HG03135 (cell line): ENCODE measurements around the gene MPV17L.
"Not testable (repeated sequence)": the region's sequence is repeated elsewhere in the genome, so short reads cannot be mapped to it uniquely, and the experiment has no call there.

Source experiments
- ATAC-seq: cut with Tn5 transposase; IDR thresholded peaks from one replicate; pipeline ENCODE4 v1.9.1; 2021; ENCODE audit warnings: mild to moderate bottlenecking, moderate library complexity; ENCODE audit not compliant: unreplicated experiment

Gene MPV17L

DNA sequence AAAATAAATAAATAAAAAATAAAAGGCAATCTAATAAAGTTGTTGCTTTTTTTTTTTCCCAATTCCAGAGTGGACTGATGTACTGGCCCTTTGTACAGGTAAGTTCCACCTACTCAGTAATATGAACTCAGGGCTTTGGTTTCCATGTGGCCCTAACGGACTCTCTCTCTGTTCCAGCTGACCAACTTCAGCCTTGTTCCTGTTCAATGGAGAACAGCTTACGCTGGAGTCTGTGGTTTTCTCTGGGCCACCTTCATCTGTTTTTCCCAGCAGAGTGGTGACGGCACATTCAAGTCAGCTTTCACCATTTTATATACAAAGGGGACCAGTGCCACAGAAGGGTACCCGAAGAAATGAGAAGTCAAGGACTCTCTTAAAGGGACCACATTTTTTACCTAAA is 12.2 kb downstream of the MPV17L start:
- ATAC-seq, result not testable (repeated sequence)

DNA sequence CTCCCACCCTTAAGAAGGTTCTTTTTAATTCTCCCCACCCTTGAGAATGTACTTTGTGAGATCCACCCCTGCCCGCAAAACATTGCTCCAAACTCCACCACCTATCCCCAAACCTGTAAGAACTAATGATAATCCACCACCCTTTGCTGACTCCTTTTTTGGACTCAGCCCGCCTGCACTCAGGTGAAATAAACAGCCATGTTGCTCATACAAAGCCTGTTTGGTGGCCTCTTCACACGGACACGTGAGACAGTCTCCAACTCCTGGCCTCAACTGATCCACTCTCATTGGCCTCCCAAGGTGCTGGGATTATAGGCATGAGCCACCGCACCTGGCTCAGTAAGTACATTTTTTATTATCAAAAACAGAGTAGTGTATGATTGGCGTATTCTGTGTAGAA is 13.9 kb downstream of the MPV17L start:
- not testable (repeated sequence) for ATAC-seq

DNA sequence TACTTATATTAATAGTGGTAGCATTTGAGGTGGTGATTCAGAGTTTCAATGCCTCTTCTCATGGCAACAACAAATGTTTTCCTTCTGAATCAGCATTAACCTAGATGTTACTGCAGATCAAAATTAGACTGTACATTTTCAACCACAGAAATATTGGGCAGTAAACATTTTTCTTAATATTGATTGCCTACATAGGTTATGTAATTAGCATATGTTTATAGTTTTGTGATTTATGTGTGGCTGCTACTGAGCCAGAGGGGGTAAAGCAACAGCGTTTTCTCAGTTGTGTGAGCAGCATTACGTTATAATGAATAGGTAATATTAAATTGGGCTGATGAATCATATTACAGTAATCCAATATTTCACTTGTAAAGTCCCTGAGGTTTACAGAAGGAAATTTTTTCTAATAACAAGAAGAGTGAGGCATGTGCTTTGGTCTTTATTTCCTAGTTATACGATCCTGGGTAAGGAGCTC is 20.0 kb downstream of the MPV17L start:
- no peak for ATAC-seq

DNA sequence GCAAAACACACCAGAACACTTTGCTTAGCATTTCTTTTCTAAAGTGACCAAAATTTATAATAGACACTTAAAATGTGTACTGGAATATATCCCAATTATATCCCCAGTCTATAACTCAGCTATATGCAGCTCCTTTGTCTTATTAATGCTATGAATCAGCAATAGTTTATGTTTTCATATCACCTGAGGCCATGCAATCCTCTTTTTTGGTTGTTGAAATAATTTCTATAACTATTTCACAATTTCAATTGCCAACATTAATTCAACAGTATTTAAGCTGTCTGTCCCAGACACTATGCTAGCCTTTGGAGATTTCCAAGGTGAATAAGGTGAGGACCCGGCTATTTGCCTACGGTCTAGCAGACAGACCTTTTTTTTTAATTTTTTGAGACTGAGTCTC is 21.6 kb downstream of the MPV17L start:
- ATAC-seq, result no peak

DNA sequence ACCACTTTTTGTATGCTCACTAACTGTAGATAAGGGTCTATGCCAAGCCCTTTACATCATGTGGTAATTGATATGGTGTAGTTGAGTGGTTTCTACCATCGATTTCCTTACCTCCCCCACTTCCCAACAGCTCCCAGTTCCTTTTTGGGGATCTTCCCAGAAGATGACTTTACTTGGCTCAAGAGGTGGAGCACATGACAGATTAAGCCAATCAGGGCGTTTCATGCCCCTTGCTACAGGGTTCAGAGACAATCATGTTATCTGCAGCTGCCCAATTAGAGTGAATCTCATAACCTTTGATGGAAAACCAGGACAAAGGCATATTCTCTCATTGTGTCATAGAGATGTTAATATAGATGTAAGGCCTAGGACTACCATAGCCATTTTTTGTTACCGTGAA is 22.7 kb downstream of the MPV17L start:
- no peak for ATAC-seq

DNA sequence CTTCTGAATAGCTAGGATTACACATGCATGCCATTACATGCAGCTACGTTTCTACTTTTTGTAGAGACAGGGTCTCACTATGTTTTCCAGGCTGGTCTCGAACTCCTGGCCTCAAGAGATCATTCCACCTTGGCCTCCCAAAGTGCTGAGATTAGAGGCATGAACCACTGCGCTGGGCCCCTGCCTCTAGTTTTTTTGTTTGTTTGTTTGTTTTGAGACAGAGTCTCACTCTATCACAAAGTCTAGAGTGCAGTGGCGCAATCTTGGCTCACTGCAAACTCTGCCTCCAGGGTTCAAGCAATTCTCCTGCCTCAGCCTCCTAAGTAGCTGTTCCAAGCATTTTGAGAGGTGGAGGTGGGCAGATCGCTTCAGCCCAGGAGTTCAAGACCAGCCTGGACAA is 26.1 kb downstream of the MPV17L start:
- ATAC-seq, result not testable (repeated sequence)

DNA sequence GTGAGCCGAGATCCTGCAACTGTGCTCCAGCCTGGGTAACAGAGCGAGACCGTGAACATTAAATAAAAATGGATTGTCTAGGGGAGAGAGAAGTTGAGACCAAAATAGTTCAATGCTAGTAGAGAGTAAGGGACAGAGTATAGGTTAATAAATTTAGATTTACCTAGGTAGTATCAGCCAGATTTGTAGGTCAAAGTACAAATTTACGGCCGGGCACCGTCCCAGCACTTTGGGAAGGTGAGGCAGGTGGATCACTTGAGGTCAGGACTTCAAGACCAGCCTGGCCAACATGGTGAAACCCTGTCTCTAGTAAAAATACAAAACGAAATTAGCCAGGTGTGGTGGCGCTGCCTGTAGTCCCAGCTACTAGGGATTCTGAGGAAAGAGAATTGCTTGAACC is 26.7 kb downstream of the MPV17L start:
- ATAC-seq, result no peak

DNA sequence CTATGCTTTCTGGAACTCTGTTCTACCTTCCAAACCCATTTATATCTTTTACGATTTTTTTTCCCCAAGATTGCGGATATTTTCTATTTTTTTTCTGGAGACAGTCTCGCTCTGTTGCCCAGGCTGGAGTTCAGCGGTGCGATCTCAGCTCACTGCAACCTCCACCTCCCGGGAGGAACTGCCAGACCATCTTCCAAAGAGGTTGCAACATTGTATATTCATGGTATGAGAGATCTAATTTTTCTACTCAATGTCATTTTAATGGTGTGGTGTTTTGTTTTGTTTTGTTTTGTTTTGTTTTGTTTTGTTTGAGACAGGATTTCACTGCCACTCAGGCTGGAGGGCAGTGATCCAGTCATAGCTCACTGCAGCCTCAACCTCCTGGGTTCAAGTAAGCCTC is 30.3 kb downstream of the MPV17L start:
- ATAC-seq, result no peak

DNA sequence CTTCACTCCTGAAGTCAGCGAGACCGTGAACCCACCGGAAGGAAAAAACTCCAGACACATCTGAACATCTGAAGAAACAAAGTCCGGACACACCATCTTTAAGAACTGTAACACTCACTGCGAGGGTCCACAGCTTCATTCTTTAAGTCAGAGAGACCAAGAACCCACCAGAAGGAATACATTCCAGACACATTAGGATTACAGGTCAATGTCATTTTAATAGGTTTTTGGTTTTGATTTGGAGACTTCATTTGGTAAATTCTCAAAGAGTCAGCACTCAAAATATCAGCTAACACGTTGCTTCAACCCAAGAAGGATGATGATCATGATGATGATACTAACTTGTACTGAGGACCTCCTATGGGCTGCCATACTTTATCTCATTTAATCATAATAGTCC is 31.2 kb downstream of the MPV17L start:
- ATAC-seq, result no peak

DNA sequence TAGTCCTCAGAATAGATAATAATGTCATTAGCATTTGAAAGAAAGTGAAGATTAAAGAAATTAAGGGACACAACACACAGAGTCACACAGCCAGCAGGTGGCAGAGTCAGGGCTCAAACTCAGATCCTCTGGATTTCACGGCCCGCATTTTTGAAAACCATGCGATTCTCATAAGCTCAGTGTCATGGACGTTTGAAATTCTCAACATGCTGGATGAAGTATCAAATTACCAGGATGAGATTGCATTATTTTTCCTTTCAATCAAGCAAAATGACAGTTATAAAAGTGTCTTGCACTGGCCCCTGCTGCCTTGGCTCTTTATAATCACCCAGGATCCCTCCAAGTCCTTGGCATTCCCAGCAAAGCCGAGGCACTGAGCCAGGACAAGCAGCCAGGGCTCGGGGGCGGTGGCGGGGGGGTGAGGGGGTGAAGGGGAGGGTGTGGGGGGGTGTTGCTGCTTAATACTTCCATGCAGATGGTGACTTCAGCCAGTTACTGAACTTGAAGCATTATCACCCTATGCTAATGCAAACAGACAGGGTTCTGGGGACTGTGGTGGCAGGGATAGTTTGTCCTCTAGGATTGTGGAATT is 32.2 kb downstream of the MPV17L start:
- ATAC-seq, result no peak

DNA sequence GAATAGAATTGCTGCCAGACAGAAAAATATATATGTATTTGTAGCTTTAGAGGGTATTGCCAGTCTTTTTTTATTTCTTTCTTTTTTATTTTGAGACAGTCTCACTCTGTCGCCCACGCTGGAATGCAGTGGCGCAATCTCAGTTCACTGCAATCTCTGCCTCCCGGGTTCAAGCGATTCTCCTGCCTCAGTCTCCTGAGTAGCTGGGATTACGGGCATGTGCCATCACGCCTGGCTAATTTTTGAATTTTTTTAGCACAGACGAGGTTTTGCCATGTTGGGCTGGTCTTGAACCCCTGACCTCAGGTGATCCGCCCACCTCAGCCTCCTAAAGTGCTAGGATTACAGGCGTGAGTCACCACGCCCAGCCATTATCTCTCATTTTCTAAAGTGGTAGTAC is 35.3 kb downstream of the MPV17L start:
- not testable (repeated sequence) for ATAC-seq

DNA sequence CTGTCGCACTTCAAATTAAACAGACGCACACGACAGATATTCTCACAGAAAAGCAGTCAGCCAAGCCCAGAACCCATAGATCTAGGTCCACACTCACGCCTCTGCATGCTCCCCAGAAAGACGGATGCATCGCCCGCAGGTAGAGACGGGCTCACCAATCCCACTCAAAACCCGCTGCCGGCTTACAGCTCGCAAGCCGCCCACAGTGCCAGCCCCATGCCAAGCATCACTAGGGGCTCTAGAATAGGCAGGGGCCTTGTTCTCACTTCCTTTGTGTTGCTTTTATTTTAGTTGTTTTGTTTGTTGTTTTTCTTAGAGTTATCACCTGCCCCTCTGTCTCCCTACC is 38.5 kb downstream of the MPV17L start:
- ATAC-seq, result no peak

DNA sequence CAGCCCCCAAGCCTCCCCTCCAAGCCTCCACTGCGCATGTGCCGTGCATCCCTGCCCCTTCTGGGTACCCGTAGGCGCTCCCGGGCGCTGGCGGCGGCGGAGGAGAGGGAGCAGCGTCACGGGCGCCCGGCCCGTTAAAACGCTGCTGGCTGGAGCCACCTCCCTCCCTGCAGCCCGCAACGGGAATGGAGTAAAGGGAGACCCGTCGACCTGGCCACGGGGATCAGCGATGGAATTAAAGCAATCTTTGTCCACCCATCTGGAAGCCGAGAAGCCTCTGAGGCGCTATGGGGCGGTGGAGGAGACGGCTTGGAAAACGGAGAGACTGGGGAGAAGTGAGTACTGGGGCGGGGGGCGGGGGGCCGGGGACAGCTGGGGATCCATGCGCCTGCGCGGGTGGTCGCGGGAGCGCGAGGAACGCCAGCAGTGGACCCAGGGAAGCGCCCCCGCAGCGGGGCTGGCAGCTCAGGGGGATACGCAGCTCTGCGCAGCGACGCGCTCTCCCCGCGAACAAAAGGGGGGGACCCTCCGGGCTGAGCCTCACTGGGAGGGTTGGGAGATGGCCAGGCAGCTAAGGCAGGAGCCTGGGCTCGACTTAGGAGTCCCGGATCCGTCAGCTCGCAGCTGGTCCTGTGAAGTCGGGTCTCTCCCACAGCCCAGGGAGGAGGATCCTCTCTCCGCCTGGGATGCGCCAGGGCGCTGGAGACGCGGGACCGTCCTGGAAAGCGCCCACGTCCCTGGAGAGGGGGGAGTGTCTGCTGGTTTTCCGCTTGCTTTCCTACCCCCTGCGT is 39.1 kb downstream of the MPV17L start, which contains the start of gene BMERB1:
BMERB1 (plus strand) TSS at position 164 of the 791 bp plus-strand sequence; CDS start at position 230, 66 bp downstream.
- no peak for ATAC-seq

DNA sequence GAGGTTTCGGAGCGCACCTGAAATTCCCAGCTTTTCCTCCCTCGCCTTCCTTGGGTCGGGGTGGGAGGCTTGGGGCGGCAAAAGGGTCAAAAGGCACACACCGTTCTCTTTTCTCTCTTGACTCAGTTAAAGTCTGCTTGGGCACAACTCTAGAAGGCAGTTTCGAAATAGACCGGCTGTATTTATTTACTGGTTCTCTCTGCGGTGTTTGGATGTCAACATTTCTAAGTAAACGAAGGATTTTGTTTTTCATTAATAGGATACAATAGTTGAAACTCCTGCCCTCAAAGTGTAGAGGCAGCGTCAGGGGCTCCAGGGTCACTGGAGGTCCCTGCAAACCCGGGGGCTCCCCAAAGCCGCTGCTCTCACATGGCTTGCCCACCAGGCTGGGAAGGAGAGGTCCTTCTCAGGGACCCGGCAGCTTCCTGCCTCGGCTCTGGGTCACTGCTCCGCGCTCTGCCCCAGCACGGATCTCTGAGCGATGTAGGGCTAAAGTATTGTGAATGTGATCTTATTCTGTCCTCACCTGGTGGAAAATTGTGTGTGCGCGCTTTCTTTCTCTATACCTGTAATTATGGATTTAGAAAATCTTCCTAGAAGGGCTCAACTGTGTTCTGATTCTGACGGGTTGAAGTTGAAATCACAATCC is 39.8 kb downstream of the MPV17L start:
- ATAC-seq, result no peak

DNA sequence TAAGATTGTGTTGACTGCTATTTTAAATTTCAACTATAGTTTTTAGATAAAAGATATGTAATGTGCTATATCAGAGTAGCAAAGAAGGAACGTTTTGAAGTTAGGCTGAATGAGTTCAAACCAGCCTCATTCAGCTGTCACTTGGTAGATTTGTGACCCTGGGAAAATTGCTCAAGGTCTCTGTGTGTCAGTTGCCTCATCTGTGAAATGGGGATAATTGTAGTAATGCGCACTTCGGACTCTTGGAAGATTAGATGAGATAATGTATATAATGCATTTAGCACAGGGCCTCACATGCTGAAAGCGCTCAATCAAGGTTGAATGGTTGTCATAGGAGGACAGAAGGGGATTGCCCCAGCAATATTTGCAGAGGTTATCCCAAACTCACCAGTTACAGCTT is 43.5 kb downstream of the MPV17L start:
- ATAC-seq, result no peak

DNA sequence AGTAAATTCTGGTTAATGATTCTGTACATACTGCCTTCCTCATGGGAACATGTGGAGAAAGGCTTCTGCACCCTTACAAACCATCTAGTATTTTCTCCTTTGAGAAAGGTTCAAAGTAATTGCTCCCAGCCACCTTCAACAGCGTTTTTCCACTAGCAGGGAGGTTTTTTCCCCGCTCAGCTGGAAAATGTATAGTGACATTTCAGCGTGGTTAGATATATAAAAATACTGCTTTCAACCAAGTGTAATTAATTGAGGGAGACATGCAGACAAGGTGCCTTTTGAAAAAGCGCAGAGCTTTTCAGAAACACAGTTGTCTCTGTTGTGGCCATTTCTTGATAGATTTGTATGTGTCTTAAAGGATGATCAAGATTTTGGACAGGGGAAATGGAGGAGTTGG is 44.0 kb downstream of the MPV17L start:
- no peak for ATAC-seq

DNA sequence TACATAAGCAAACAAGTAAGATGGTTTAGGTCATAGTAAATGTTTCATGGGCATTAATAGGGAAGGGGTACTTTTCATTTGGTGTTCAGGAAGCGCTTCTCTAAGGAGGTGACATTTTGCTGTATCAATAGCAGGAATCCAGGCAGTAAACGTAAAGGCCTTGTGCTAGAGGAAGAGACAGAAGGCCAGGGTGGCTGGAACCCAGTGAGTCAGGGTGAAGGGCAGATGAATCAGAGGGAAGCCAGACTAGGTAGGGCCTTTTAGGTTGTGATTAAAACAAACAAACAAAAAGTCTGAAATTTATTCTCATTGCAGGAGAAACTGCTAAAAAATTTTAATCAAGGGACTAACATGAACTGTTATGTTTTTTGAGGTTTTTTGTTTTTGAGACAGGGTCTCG is 45.3 kb downstream of the MPV17L start:
- ATAC-seq, result no peak

DNA sequence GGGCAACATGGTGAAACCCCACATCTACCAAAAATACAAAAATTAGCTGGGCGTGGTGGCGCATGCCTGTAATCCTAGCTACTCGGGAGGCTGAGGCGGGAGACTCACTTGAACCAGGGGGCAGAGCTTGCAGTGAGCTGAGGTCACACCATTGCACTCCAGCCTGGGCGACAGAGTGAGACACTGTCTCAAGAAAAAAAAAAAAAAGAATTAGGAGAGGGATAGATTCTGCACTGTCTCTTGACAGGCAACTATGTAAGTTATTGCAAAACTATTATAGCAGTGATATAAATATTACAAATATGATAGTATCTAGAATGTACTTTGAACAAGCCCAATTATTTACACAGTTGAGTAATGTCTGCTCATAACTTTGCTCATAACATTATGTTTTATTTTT is 46.6 kb downstream of the MPV17L start:
- ATAC-seq, result not testable (repeated sequence)

DNA sequence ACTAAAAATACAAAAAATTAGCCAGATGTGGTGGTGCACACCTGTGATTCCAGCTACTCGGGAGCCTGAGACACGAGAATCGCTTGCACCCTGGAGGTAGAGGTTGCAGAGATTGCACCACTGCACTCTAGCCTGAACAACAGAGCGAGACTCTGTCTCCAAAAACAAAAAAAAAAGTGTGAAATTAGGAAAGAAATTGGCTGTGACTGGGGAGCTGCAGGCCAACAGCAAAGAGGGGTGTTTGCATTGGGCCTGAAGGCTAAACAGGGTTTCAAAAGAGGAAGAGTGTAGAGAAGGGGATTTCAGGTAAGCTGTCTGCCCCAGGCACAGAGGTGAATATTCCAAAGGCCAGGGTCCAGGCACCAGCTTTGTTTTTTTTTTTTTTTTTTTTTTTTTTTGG is 48.2 kb downstream of the MPV17L start:
- no peak for ATAC-seq

DNA sequence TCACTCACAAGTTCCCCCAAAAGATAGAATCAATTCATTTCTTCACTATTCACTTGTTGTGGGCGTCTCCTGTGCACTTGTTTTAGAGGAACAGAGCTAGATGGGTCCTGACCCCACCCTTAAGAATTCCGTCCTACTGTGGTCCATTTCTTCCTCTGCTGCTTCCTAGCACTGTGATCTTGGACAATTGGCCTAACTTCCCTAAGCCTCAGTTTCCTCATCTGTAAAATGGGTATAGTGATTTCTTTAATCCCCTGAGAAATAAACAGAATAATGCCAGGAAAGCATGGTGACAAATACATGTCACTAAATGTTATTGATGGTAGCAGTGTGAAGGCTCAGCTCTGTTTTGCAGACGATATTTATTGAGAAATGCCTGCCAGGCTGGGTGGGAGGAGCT is 48.7 kb downstream of the MPV17L start:
- ATAC-seq, result no peak

DNA sequence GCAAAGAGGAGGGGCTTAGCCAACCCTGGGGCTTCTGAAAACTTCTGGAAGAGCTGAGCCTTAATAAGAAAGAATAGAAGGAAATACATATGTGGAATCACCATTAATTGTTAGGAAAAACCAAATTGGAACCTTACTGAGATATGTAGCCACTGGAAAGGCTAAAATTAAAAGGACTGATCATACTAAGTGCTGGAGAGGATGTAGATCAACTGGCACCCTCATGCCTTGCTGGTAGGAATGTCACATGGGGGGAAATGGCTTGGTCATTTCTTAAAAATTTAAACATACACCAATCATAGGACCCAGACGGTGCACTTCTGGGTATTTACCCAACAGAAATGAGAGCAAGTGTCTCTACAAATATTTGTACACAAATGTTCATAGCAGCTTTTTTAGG is 49.9 kb downstream of the MPV17L start:
- ATAC-seq, result no peak

DNA sequence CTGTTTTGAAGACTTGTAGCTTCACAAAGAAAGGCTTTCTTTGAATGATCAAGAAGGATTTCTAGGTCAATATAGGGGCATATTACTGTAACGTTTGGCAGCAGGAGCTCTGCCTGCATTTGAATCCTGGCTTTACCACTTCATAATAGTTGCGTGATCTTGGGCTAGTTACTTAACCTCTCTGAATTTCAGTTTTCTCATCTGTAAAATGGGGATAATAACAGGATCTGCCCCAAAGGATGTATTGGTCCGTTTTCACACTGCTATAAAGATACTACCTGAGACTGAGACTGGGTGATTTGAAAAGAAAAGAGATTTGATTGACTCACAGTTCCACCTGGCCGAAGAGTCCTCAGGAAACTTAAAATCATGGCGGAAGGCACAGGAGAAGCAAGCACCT is 51.3 kb downstream of the MPV17L start:
- ATAC-seq, result no peak
